CD4-positive, alpha-beta T cell treated with Interleukin-12 subunit alpha and Interleukin-12 subunit beta, for 1 hour (primary cell): ENCODE results near the gene ARL11.
A peak's percentile ranks its signal among the peaks of the same experiment; 100 is the strongest.

Source experiments
- DNase-seq: peaks from one replicate; pipeline ENCODE4 v3.0.0-alpha.2; 2020

Gene ARL11

GRCh38 chr13:49615836-49616675 is 12.3 kb upstream of the ARL11 start:
- no peak for DNase-seq

DNA sequence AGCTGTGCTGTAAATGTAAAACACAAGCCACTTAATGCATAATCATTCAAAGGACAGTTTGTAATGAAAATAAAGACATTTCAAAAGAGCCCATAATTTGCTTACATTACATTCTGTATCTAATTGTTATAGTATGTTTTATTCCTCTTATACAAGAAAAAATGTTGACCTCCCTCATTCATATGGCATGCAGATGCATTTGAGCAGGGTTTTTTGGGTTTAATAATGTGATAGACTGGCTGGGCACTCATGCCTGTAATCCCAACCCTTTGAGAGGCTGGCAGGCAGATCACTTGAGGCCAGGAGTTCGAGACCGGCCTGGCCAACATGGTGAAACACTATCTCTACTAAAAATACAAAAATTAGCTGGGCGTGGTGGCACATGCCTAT is 11.6 kb upstream of the ARL11 start:
- no peak for DNase-seq

GRCh38 chr13:49620170-49620621 is 8.1 kb upstream of the ARL11 start:
- no peak for DNase-seq

DNA sequence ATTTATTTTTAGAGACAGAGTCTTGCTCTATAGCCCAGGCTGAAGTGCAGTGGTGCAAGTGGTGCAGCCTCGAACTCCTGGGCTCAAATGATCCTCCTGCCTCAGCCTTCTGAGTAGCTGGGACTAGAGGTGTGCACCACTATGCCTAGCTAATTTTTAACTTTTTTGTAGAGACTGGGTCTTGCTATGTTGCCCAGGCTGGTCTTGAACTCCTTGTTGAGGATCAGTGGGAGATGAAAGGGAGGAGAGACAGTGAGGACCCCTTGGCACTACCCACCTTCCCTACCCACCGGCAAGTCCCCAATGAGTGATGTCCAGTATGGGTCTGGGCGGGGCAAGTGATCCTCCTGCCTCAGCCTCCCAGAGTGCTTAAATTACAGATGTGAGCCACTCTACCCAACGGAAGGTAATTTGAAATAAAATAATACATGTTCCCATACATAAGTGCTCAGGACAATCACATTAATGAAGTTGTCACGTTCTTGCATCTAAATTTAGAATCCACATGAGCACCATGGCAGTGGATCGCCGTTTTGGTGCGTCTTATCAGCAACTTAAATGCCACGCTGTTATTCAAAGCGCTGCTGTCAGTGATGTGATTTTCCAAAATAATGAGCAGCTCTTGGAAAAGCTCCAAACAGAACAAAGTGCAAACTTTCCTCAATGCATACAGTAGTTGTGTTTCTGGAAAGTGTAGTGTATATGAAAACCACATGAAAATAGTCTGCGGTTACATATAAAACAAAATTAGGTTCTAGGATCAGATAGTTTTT is 5.9 kb upstream of the ARL11 start:
- DNase-seq = no peak

GRCh38 chr13:49624229-49624628 is 4.1 kb upstream of the ARL11 start:
- no peak for DNase-seq

DNA sequence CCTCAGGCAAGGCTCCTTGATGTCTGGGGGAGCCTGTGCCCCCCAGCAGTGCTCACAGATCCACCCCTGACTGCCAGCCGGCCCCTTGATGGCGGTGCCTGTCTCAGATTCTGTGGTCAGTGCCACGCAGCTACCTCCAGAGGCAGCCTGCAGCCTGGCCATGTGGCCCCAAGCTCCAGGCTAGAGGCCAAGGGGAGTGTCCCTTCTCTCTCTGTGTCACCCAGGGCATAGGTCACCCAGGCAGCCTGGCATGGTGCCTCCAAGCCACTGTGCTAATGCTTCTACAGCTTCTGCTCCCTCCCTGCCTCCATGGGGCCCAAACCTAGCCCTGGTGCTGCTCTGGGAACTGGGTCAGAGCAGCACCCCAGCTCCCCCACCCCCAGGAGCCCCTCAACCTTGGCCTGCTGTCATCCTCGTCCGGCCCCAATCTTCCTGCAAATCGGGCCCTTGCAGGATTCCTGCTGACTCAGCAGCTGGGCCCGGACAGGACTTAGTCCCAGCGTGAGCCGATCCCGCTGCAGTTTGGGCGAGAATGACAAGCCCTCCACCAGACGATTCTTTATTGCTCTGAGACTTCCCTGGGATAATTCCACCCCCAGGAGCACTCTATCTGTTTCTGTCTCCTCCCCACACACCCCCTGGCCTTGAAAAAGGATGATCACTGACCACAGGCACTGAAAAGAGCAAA is 2.8 kb upstream of the ARL11 start:
- DNase-seq = no peak

GRCh38 chr13:49629196-49629938 is 1.1 kb downstream of the ARL11 start:
- DNase-seq = no peak

- DNase-seq = no peak
Observed at GRCh38 chr13:49629947-49630346, 1.6 kb downstream of the ARL11 start.

GRCh38 chr13:49630580-49630979 is 2.3 kb downstream of the ARL11 start:
- no peak for DNase-seq

GRCh38 chr13:49632156-49632555 is 3.8 kb downstream of the ARL11 start:
- no peak for DNase-seq

- DNase-seq = no peak
Observed at GRCh38 chr13:49633710-49634109, 5.4 kb downstream of the ARL11 start.

DNA sequence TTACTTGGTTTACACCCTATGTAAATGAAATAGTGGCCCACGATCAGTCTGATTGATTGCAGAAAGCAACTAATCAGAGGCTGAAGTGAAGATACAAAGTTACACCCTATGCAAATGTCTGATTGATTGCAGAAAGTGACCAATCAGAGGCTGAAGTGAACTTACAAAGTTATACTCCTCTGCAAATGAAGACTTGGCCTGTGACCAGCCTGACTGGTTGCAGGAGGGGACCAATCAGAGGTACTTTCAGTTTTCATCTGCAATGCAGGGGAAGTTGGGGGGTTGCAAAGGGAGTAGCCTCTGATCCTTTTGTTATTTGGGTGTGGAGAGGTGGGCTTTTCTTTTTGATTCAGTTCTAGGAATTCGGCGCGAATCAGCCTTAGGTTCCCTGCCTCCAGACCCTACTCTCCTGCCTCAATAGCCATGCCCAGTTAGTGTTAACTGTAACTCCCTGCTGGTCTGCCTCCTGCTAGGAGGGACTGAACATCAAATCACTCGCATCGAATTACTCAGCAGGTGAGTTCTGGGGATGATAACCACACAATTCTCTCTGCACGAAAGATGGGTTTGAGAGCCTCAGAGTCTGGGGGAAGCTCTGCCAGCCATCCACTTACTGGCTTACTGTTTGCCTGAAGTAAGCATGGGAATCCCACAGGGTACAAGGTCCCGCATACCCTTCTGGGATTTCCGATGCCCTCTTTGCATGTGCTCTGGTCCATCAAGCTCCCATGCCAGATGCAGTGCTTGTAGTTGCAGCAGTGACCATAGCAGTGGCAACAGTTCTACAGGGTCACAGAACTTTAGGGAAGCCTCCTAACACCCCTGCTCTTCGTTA is 7.5 kb downstream of the ARL11 start:
- peak; percentile 57 for DNase-seq

DNA sequence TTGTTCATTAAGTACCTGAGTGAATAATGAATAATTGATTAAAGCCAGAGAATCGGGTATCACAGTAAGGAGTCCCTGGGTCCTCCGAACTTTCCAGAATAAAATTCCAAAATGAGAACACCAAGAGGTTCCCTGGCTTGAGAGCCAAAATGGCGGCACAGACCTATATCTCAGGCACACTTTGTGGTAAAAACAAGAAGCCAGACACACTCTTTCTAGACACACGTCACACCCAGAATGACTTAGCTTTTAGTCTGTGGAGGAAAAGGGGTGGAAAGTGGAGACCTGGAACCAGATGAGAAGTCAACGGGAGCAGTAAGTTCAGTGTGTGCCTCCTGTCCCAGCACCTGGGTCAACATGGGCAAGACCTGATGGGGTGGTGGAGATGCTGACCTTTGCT is 8.4 kb downstream of the ARL11 start:
- DNase-seq = no peak

GRCh38 chr13:49638030-49638743 is 9.9 kb downstream of the ARL11 start:
- no peak for DNase-seq

DNA sequence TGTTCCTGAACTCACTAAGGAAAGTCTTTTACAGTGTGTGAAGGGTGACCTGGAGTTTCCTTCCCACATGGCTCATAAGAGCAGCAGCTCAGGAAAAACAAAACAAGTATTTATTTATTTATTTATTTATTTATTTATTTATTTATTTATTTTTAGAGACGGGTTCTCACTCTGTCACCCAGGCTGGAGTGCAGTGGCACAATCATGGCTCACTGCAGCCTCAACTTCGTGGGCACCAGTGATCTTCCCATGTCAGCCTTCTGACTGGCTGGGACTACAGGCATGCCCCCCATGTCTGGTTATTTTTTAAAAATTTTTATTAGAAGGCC is 10.4 kb downstream of the ARL11 start:
- no peak for DNase-seq

- no peak for DNase-seq
Observed at GRCh38 chr13:49641801-49642291, 13.5 kb downstream of the ARL11 start.

- no peak for DNase-seq
Observed at GRCh38 chr13:49643035-49643646, 14.8 kb downstream of the ARL11 start.

DNA sequence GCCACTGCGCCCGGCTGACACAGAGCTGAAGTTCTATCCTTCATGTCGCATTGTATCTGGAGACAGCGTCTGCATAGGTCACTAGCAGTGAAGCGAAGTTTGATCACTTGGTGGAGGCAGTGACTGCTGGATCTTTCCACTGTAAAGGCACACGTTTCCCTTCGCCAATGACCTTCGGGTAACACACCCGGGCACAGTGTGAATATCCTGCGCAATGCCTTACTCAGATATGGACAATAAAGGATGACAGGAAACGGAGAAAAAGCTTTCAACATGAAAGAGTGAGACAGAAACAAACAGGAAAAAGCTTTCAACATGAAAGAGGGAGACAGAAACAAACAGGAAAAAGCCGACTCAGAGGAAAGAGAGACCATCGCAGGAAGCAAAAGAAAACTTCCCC is 17.1 kb downstream of the ARL11 start:
- DNase-seq = no peak

GRCh38 chr13:49646688-49647087 is 18.4 kb downstream of the ARL11 start:
- DNase-seq = no peak

- no peak for DNase-seq
Observed at GRCh38 chr13:49649244-49649962, 21.1 kb downstream of the ARL11 start.
